Non-pigmented ciliary epithelial cell (primary cell): Measurements from ENCODE around the gene UFL1.

ENCODE experiments used
- DNase-seq: peaks from one replicate; pipeline ENCODE4 v3.0.0-alpha.2; 2010; ENCODE audit warnings: low read depth

The UFL1 gene

DNA sequence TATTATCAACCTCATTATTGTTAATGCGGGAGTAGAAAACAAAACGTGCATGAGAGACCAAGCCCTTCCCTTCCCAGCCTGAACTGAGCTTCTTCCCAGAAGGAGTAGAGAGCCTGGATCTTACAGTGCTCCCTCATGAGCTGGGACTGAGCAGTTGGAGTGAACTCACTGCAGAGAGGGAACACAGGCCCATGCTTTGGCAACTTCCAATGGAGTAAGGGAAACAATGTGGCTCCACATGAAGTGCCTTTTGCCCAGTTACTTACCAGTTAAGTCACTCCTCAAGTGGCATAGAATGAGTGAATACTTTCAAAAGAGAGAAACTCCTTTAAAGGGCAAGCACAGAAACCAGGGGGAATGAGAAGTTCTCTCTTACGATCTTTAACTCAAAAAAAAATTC lies 53.8 kb downstream of the UFL1 start:
- DNase-seq: no peak

DNA sequence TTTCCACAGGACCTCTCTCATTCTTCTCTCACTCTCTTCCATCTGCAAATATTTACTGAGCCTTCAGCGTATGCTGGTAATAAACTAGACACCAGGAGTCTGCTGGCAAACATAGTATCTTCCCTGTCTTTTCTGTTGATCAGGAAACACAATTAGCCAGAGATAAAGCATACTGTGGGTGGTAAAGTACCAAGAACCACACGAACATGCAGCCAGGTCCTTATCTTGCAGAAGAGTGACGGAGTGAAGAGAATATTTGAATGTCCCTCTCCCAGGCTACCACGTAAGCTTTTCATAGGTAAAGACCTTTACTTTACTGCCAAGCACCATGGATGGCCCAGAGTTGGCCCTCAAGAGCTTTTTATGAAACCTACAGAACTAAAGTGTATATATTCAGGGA lies 54.6 kb downstream of the UFL1 start:
- no peak for DNase-seq

DNA sequence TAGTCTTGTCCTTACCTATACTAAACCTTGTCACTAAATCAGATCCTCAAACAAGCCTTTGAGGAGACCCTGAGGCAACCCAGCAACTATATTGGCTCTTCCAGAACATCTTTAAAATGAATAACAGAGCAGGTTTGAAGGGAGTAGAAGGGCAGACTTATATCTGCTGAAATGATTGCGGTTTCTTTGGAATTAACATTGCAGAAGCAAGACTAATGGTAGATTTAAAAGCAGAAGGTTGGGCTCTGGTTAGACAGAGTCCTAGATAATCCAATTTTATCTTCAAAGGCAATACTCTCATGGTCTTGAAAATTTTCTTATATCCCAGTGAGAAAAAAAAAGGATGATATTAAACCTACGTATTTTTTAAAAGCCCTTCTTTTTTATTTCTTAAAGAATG lies 60.4 kb downstream of the UFL1 start:
- no peak for DNase-seq

DNA sequence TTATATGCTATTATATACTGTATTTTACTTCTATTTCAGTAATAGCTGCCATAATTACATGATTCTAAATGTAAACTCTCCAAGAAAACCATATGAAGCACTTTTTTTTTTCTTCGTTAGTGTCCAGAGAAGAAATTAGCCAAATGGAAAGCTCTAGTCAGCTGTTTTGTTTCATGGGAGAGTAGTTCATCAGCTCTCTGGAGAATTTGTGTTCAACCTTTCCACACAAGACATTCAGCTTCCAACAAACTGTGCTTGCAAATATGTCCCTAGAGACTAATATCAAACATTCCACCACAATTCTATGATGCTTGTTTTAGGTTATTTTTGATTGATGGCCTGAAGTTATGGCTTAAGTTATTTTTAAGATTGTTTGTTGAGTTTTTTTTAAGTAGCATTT lies 60.8 kb downstream of the UFL1 start:
- DNase-seq: no peak

DNA sequence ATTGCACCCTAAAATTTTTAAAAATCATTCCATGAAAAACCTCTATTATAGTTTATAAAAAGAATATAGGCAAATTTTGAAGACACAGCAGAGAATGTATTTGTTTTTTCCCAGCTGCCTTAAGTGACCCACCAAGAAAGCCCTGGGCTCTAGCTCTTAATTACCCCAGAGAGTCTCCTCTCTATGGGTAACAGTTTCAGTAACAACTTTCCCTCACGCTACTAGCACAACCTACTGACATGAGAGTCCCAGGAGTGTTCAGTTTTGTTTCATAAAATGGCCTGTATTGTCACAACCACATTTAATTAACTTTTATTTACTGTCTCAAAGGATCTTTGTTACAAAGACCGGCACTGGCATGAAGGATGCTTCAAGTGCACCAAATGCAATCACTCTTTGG lies 82.8 kb downstream of the UFL1 start:
- no peak for DNase-seq
